GM19452 (cell line): ENCODE results near the gene BCL2L12.

ENCODE experiments used
- ATAC-seq: cut with Tn5 transposase; IDR thresholded peaks from one replicate; pipeline ENCODE4 v1.9.1; 2021; ENCODE audit not compliant: unreplicated experiment

BCL2L12 gene

DNA sequence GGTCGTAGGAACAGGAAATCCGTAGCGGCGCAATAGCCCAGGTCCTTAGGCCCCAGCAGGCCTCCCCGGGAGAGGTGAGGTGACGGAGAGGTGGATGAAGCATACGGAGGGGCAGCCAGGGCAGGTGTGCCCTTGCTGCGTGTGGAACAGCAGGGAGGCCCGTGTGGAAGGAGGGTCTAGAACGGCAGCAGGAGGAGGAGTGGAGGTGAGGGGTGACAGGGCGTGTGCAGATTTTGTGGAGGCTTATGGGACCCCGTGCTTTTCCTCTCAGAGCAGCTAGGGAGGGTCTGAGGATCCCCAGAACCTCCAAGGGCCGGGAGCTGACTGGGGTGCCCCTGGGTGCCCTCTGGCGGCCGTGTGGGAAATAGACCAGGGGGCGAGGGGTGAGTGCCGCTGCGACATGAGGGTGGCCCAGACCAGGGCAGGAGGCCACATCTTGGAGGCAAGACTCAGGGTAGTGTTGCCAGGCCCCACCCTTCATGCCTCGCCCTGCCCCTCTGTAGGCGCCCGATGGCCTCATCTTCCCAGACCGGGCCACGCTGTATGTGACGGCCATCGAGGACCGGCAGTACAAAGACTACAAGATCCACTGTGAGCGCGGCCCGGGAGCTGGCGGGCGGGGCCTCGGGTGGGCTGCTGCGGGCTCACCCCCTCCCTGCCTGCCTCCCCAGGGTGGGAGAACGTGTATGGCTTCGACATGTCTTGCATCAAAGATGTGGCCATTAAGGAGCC, 18.7 kb downstream of the BCL2L12 start:
- ATAC-seq: no peak

DNA sequence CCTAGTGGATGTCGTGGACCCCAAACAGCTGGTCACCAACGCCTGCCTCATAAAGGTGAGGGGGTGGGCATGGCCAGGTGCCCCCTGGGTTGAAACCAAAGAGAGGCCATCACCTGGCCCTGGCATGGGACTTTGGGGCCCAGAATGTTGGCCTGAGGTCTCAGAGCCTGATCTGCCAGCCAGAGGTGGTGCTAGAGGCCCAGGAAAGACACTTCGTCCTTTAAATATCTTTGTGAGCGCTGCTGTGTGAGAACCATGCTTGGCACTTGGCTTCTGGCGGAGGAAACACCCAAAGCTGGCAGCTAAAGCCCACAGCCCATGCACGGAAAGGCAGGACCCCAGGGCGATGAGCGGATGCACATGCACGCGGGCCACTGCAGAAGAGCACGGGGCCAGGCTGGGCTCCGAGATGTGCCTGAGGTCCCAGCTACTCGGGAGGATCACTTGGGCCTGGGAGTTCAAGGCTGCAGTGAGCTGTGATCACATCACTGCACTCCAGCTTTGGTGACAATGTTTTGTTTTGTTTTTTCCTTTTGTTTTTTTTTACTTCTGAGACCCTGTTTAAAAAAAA, 19.3 kb downstream of the BCL2L12 start:
- no peak for ATAC-seq

GRCh38 chr19:49685845-49686332, 20.2 kb downstream of the BCL2L12 start:
- no peak for ATAC-seq

DNA sequence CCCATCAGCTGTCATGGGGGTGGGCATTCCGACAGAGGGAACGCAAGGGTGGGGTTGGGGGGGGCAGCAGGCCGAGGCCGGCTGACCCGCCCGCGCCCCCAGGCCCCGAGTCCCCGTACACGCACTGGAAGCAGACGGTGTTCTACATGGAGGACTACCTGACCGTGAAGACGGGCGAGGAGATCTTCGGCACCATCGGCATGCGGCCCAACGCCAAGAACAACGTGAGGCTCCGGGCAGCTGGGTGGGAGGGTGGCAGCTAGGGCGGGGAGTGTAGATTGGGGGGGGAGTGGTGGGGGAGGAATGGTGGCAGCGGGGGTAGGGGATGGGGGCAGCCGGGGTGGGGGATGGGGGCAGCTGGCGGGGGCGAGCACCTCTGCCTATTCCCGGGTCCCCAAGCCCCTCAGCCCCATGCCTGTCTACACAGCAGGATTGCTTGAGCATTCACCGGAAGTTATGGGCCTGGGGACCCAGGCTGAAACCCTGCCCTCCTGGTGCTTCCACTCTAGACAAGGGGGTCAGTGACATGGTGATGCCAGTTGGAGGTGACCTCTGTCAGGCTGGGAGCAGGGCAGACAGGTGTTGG, 20.9 kb downstream of the BCL2L12 start:
- ATAC-seq: no peak

GRCh38 chr19:49687150-49687549, 21.4 kb downstream of the BCL2L12 start:
- no peak for ATAC-seq

- no peak for ATAC-seq
Observed at GRCh38 chr19:49687566-49688316, 22.0 kb downstream of the BCL2L12 start.

DNA sequence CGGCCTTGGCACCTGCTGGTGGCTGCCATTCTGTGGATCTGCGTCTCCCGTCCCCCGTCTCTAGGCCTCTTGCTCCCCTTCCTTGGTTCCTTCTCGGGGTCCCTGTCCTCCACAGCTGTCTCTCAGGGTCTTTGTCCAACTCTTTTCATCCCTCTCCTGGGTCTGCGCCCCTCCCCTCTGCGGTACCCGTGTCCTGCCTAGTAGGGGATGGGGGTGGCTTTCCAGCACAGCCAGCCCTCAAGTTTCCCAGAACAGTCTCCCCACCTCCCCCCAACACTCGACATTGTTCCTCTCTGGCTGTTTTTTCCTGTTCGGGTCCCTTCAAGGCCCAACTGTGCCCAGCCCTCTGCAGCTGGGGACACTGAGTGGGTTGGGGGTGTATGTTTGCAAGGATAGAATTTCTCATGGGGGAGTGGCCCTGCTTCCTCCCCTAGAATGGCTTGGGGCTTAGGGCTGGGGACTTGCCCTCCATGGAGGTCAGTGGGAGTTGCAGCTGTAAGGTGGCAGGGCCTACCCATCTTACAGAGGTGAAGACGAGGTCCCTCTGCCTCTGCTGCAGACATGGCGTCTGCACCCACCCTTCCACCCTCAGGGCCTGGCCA, 22.9 kb downstream of the BCL2L12 start:
- ATAC-seq: no peak

GRCh38 chr19:49689133-49690078, 23.7 kb downstream of the BCL2L12 start, which contains the start of gene ADM5:
Gene ADM5 (plus strand): TSS chr19:49689594. CDS start chr19:49689838, 244 bp downstream.
- ATAC-seq: no peak

DNA sequence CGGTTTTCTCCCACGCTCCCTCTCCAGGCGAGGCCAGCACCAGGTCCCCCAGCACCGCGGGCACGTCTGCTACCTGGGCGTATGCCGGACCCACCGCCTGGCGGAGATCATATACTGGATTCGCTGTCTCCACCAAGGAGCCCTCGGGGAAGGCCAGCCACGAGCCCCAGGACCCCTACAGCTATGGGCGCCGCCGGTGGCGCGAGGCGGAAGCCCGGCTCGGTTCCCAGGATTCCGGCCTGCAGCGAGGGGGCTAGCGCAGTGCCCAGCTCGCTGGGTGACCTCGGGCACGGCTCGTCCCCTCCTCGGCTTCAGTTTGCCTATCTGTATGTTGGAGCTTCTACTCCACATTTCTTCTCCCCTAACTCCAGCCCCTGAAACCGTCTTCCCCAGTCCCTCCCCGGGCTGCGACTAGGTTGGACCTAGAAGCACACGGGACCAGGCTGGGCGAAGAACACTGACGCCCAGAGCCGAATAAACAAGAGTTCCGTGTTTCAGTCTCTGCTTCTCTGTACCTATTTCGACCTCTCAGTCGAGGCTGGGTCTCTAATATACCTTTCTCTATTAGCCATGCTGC, 24.4 kb downstream of the BCL2L12 start:
- no peak for ATAC-seq

DNA sequence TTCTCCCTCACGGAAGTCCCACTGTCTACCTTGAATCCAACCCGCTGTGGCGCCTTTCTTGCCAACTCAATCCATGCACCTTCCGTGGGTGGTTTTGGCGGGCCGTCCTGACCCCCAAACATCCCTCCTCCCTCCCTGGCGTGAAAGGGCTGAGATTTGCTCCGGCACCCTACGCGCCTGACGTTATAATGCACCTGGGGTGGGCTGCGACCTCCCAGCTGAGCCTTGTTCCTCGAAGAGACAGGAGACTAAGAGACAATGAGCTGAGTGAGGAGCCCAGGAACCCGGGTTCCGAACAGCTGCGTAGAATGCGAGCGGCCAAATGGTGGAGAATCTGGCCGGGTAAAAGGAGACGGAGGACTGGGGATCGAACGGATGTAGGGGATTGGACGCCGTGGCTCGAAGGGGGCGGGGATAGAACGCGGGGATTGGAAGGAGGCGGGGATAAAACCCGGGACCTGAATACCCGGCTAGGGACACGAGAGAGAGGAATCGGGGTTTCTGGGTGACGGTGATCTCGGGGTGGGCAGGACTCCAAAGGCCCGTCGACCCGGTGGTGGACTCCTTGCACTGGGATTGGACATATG, 25.0 kb downstream of the BCL2L12 start, which contains the start of gene CPT1C:
Gene CPT1C (plus strand): TSS at position 461 of the 587 bp plus-strand sequence. CDS start 1,137 bp downstream, outside the sequence.
- ATAC-seq: no peak

GRCh38 chr19:49691243-49692146, 25.8 kb downstream of the BCL2L12 start:
- ATAC-seq: no peak

DNA sequence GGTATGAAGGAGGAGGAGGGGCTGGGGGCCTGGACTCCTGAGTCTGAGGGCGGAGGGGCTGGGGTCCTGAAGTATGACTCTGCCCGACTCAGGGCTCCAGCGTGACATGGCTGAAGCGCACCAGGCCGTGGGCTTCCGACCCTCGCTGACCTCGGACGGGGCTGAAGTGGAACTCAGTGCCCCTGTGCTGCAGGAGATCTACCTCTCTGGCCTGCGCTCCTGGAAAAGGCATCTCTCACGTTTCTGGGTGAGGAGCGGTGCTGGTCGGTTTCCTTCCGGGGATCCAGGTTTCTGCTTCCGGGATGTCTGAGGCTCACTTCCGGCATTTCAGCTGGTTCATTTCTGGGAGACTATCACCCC, 26.4 kb downstream of the BCL2L12 start:
- no peak for ATAC-seq

- ATAC-seq: no peak
Observed at GRCh38 chr19:49696115-49696514, 30.4 kb downstream of the BCL2L12 start.

DNA sequence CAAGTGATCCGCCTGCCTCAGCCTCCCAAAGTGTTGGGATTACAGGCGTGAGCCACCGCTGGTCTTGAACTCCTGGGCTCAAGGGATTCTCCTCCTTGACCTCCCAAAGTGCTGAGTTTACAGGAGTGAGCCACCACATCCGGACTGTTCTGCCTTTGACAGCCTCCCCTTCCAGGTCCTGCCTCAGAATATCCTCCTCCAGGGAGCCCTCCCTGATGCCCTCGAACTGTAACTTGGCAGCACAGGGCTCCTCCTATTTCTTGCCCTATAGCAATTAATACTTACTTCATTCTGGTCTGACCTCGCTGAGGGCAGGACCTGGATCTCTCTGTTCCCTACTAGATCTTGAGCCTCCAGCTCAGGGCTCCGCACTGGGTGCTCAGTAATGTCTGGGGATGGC, 31.1 kb downstream of the BCL2L12 start:
- ATAC-seq: no peak

- ATAC-seq: no peak
Observed at GRCh38 chr19:49699364-49699763, 33.6 kb downstream of the BCL2L12 start.

- ATAC-seq: no peak
Observed at GRCh38 chr19:49700563-49700962, 34.8 kb downstream of the BCL2L12 start.

- no peak for ATAC-seq
Observed at GRCh38 chr19:49701271-49701786, 35.6 kb downstream of the BCL2L12 start.
